Measurements from ENCODE around the gene TBC1D17.

The TBC1D17 gene

GRCh38 chr19:49894011-49894664, 16.6 kb downstream of the TBC1D17 start:
- no peak for DNase-seq (ENCODE audit: low read depth in 2 of 2)

- DNase-seq (ENCODE audit: low read depth in 2 of 2) = no peak
Measured at GRCh38 chr19:49894879-49895565, 17.5 kb downstream of the TBC1D17 start.

- DNase-seq (ENCODE audit: low read depth in 2 of 2) = peak in 1 of 2 donors; percentile 35
Measured at GRCh38 chr19:49895566-49896297, 18.2 kb downstream of the TBC1D17 start.

DNA sequence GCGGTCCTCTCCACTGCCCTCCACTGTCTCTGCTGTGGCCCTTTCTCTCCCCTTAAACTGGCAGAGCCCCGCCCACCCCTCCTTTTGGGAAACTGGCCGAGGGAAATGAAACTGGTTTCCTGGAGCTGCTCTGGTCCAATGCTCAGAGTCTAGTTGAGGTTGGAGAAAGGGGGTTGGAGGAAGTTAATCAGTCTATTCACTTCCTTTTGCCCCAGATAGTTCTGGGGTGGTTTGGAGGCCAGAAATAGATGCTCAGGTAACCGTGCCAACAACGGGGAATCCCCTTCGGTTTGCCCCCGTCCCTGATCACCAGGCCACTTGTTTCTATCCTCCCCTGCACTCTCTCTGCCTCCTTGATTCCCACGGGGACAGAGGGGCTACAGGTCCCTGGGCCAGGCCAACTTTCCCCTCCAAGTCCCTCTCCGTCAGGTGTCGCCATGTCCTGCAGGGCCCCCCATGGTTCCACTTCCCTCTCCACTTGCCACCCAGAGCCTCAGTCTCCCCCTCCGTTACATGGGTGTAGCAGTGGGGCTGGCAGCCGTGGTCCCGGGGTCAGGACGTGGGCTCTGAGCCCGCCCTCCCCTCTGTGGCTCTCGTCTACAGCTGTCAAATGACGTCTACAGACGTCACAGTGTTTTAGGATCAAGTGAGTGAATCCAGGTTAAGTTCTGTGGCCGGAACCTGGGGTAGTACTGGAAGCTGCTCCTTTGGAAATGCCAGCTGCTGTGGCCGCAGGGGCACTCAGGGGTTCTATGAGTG, 19.5 kb downstream of the TBC1D17 start, which contains the start of gene IL4I1:
Gene IL4I1, minus strand, starts transcription at position 25 of the 759 bp plus-strand sequence. CDS start 727 bp downstream, outside the sequence.
- DNase-seq (ENCODE audit: low read depth in 2 of 2) = peak; percentile 35 to 46

DNA sequence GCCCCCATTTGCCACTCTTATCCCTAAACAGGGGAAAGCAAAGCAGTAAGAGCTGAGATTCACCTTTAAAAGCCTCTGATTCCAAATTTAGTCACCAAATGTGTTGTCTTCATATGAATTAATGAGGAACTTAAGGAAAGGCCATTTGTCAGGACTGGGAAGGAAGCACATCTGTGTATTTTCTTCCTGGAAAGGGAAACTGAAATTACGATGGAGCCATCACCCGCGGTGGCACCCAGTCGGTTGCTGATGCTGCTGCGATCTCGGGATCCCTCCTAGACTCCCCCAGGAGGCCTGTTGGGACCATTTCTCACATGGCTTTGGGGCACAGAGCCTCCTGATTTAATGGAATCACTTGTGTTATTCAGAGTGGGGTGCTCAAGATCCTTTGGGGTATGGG, 26.6 kb downstream of the TBC1D17 start:
- DNase-seq (ENCODE audit: low read depth in 2 of 2) = no peak

GRCh38 chr19:49906879-49907564, 29.5 kb downstream of the TBC1D17 start:
- no peak for DNase-seq (ENCODE audit: low read depth in 2 of 2)

GRCh38 chr19:49907745-49908446, 30.4 kb downstream of the TBC1D17 start:
- DNase-seq (ENCODE audit: low read depth in 2 of 2) = no peak

GRCh38 chr19:49908480-49909420, 31.2 kb downstream of the TBC1D17 start:
- DNase-seq (ENCODE audit: low read depth in 2 of 2) = no peak

DNA sequence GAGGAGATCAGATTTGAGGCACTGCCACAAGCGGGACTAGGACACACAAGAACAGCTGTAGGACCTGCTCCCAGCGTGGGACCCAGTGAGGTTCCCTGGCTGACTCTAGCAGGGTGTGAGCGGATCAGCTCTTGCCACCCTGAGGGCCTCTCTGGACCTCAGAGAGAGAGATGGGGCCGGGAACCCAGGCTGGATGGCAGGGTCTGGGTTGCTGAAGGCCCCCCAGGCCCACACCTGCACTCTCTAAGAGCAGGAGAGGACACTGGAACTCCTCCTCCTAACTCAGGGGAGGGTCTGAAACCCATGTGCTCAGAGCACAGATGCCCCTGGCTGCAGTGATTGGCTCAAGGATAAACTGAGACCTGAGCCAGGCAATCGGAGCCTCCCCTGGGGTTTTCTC, 32.7 kb downstream of the TBC1D17 start:
- DNase-seq (ENCODE audit: low read depth in 2 of 2) = no peak

- no peak for DNase-seq (ENCODE audit: low read depth in 2 of 2)
Measured at GRCh38 chr19:49911381-49912145, 34.1 kb downstream of the TBC1D17 start.

- DNase-seq (ENCODE audit: low read depth in 2 of 2) = no peak
Measured at GRCh38 chr19:49912965-49913685, 35.6 kb downstream of the TBC1D17 start.

GRCh38 chr19:49913720-49914119, 36.2 kb downstream of the TBC1D17 start:
- DNase-seq (ENCODE audit: low read depth in 2 of 2) = no peak

DNA sequence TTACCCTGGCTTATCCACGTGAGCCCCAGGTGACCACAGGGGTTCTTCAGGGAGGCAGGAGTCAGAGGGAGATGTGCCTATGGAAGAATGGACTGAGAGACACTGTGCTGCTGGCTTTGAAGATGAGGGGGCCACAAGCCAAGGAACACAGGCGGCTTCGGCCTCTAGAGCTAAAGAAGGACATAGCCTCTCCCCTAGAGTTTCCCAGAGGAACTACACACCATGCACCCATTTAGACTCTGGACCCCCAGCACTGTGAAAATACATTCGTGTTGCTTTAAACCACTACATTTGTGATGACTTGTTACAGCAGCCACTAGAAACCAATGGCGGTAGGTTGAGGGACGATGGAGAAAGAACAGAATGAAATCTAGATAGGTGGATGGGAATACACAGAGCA, 37.8 kb downstream of the TBC1D17 start:
- no peak for DNase-seq (ENCODE audit: low read depth in 2 of 2)

GRCh38 chr19:49916839-49917733, 39.6 kb downstream of the TBC1D17 start:
- DNase-seq (ENCODE audit: low read depth in 2 of 2) = no peak

GRCh38 chr19:49918089-49918488, 40.6 kb downstream of the TBC1D17 start:
- no peak for DNase-seq (ENCODE audit: low read depth in 2 of 2)

DNA sequence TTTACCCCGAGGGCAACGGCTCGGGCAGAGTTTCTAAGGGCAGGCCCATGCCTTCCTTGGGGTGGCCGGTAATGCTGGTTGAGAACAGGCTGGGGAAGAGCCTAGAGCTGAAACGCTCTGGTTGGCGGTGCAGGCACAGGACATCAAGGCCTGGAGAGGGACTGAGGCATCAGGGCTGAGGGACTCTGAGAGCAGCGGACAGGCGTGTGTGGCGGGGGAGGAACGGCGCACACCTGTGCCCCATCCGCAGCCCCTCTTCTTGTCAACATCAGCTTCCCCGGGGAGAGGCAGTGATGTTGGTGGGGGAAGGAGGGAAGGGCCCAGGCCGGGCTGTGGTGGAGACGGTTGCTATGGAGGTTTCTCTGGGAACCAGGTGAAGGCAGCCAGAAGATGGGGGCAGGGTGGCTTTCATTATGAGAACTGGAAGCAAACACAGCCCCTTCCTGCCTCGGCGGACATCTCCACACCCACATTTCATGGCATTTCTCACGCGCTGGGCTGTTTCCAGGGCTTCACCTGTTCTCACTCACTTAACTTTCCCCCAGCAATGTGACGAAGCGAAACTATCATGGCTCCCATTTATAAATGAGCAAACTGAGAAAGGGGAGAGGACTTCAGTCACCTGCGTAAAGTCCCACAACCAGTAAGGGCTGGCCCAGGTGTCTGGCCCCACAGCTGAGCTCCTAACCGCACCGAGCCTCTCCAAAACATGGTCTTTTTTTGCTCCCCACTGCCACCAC, 43.3 kb downstream of the TBC1D17 start:
- DNase-seq (ENCODE audit: low read depth in 2 of 2) = no peak
